ENCODE data around the gene JAM3. TPM values are rescaled to one million over a fixed set of nuclear protein-coding genes. Genes with fewer than 3 reads are reported as not detected.

JAM3 gene
- total and polyA plus RNA-seq, 2 of the 4 experiments (the other 2 are of a cell fraction) = 38.0 to 71.5 TPM

DNA sequence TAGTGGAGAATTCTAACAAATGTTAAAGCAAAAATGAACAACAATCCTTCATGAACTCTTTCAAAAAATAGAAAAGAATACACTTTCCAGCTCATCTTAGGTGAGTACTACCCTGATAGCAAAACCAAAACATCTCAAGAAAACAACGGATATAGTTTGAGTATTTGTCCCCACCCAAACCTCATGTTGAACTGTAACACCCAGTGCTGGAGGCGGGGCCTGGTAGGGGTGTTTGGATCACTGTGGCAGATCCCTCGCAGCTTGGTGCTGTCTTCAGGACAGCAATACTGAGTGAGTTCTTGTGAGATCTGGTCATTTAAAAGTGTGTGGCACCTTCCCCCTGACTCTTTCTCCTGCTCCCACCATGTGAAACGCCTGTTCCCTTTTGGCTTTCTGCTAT, 127.9 kb downstream of the JAM3 start:
- Histone ChIP-seq H3K23ac (ENCODE audit: low read depth, low read length) (no peak overlapping the region), H3K27ac (ENCODE audit: insufficient read depth, low read length) (no peak overlapping the region), H3K9me3 (ENCODE audit: control insufficient read depth, insufficient read depth, low read length) (no peaks in the 10 kb centered on the region), H2AK5ac (ENCODE audit: low read depth, low read length) (no peak overlapping the region), H4K5ac (ENCODE audit: low read depth, low read length) (no peak overlapping the region), H3K79me1 (ENCODE audit: low read depth in 1 of 2, low read length in 2 of 2) (peaks cover 3% of the 10 kb centered on the region in 2 experiments; a peak in 2 of 4 replicates), H2AFZ (replicated peaks; ENCODE audit: low read length, poor library complexity) (no peak overlapping the region), H4K8ac (ENCODE audit: low read depth in 2 of 2, low read length in 2 of 2) (no peak overlapping the region), H2BK5ac (ENCODE audit: low read depth, low read length, poor library complexity, severe bottlenecking) (no peak overlapping the region), H2BK15ac (ENCODE audit: low read depth, low read length) (no peak overlapping the region), H3K56ac (ENCODE audit: extremely low read depth, insufficient read depth, low read length) (no peak overlapping the region), H4K91ac (ENCODE audit: insufficient read depth, low read depth, low read length) (no peak overlapping the region), H3K4ac (ENCODE audit: low read depth, low read length) (no peak overlapping the region), H3K36me3 (ENCODE audit: control insufficient read depth, insufficient read depth, low read length) (peaks cover 12% of the 10 kb centered on the region), H4K20me1 (ENCODE audit: insufficient read depth, low read length) (no peaks in the 10 kb centered on the region), H3K4me3 (ENCODE audit: insufficient read depth, low read depth, low read length) (no peak overlapping the region), H3K27me3 (ENCODE audit: control insufficient read depth, insufficient read depth, low read length) (no peaks in the 10 kb centered on the region), H3K4me1 (ENCODE audit: control insufficient read depth, insufficient read depth, low read length) (no peaks in the 10 kb centered on the region), H3K4me2 (ENCODE audit: low read depth, low read length) (no peak overlapping the region), H3K9me1 (ENCODE audit: insufficient read depth, low read length) (0 out of 2 replicates have a peak, but pooled peaks cover 3% of the 10 kb centered on the region), H3K18ac (ENCODE audit: low read depth, low read length) (no peak overlapping the region), H2BK120ac (ENCODE audit: low read depth, low read length) (no peak overlapping the region), H3K9ac (ENCODE audit: low read depth, low read length) (no peak overlapping the region), H2AK9ac (replicated peaks; ENCODE audit: low read depth, low read length, poor library complexity) (no peak overlapping the region), H3K14ac (replicated peaks; ENCODE audit: low read depth, low read length) (no peak overlapping the region), H2BK20ac (ENCODE audit: low read depth, low read length) (no peak overlapping the region)
- in situ Hi-C loops (cut with MboI; ENCODE audit: low sequenced_read_pairs) = no loop called here
- DNase-seq (no peak), ATAC-seq (ENCODE audit: low read depth) (no peak)
- dilution Hi-C loops (cut with HindIII; ENCODE audit: low sequenced_read_pairs, unreplicated experiment) = no loop called here
- BruUV-seq (replicated peaks) = no TSS peak
- 60% methylated on average over 1 of the region's 4 CpGs; no CpG with 5 or more reads in 1 of the 2 experiments for WGBS, 2 experiments (ENCODE audit: extremely low coverage in 2 of 2, insufficient read length in 1 of 2)
- intact Hi-C loops (cut with micrococcal nuclease) = no loop called here
- TF ChIP-seq MXI1 (IDR thresholded peaks at IDR 0.05; ENCODE audit: borderline replicate concordance, low read depth, low read length) = no peak
- ChIA-PET CTCF (interaction anchor here (0.5 kb wide), 1 partner anchor 1171 kb away, joined by 3 read pairs; no protein-coding TSS in a partner anchor), POLR2A (ENCODE audit: unreplicated experiment) (no interaction called here)
